Erythroblast (primary cell): ENCODE results near the gene NACAD.

Experiments
- GATA1 ChIP-seq: IDR thresholded peaks from 2 replicates; pipeline ENCODE4 v1.6.1; 2011; ENCODE audit warnings: low read depth, mild to moderate bottlenecking, control low read depth, low read length, moderate library complexity
- POLR2A ChIP-seq: IDR thresholded peaks from 2 replicates; pipeline ENCODE4 v1.6.1; 2011; ENCODE audit warnings: mild to moderate bottlenecking, low read length

GRCh38 chr7:45084901-45085618 lies 3.7 kb downstream of the NACAD start:
- TF ChIP-seq POLR2A (no peak), GATA1 (no peak)
